HepG2 (cell line): ENCODE data around the gene STK25. TPM values are rescaled to one million over a fixed set of nuclear protein-coding genes. Genes with fewer than 3 reads are reported as not detected.

Experiments used
- AGO1 ChIP-seq: fragments of 200-400 bp; formaldehyde crosslinking; IDR thresholded peaks from 2 replicates; pipeline ENCODE4 v1.6.1; 2017; ENCODE audit warnings: mild to moderate bottlenecking, low read depth, low read length, moderate library complexity; ENCODE audit not compliant: poor library complexity, severe bottlenecking
- CBX1 ChIP-seq: IDR thresholded peaks from one replicate; pipeline ENCODE4 v1.6.1; 2016; ENCODE audit warnings: antibody characterized with exemption, low read depth
- PHB2 ChIP-seq: fragments of 450-650 bp; IDR thresholded peaks from 2 replicates; pipeline ENCODE4 v1.6.1; 2018; ENCODE audit not compliant: partially characterized antibody
- POGK ChIP-seq: sonication (generic); formaldehyde crosslinking; conservative IDR thresholded peaks from 2 replicates; pipeline ENCODE4 v1.8.0; 2022; ENCODE audit warnings: mild to moderate bottlenecking, moderate library complexity, missing genetic modification reagents
- RAD51 ChIP-seq: fragments of 450-650 bp; IDR thresholded peaks from 2 replicates; pipeline ENCODE4 v1.6.1; 2016; ENCODE audit warnings: borderline replicate concordance
- SATB2 ChIP-seq: sonication (generic); formaldehyde crosslinking; IDR thresholded peaks from 2 replicates; pipeline ENCODE4 v1.5.0; 2020; ENCODE audit warnings: missing genetic modification reagents
- SUZ12 ChIP-seq: fragments of 150-350 bp; IDR thresholded peaks from 2 replicates; pipeline ENCODE4 v1.6.1; 2014; ENCODE audit warnings: low read depth, low read length
- TEF ChIP-seq: sonication (generic); formaldehyde crosslinking; IDR thresholded peaks from 2 replicates; pipeline ENCODE4 v1.5.0; 2020; ENCODE audit warnings: missing genetic modification reagents
- ZBTB21 ChIP-seq: sonication (generic); formaldehyde crosslinking; IDR thresholded peaks from 2 replicates; pipeline ENCODE4 v1.4.0; 2020; ENCODE audit warnings: missing genetic modification reagents
- ZFAT ChIP-seq: sonication (generic); formaldehyde crosslinking; conservative IDR thresholded peaks from 2 replicates; pipeline ENCODE4 v1.8.1; 2023; ENCODE audit warnings: missing genetic modification reagents, inconsistent platforms
- ZFY ChIP-seq: sonication (generic); formaldehyde crosslinking; IDR thresholded peaks from 2 replicates; pipeline ENCODE4 v1.4.0; 2020; ENCODE audit warnings: missing genetic modification reagents
- ZNF225 ChIP-seq: sonication (generic); formaldehyde crosslinking; IDR thresholded peaks from 2 replicates; pipeline ENCODE4 v1.4.0; 2020; ENCODE audit warnings: mild to moderate bottlenecking, missing genetic modification reagents
- ZNF274 ChIP-seq: sonication (generic); formaldehyde crosslinking; IDR thresholded peaks from 2 replicates; pipeline ENCODE4 v1.5.1; 2020; ENCODE audit warnings: mild to moderate bottlenecking, missing genetic modification reagents
- ZNF280D ChIP-seq: sonication (generic); formaldehyde crosslinking; IDR thresholded peaks from 2 replicates; pipeline ENCODE4 v1.5.1; 2020; ENCODE audit warnings: mild to moderate bottlenecking, missing genetic modification reagents
- ZNF543 ChIP-seq: sonication (generic); formaldehyde crosslinking; IDR thresholded peaks from 2 replicates; pipeline ENCODE4 v1.4.0; 2020; ENCODE audit warnings: mild to moderate bottlenecking, missing genetic modification reagents
- ZNF619 ChIP-seq: sonication (generic); formaldehyde crosslinking; IDR thresholded peaks from 2 replicates; pipeline ENCODE4 v1.4.0; 2020; ENCODE audit warnings: mild to moderate bottlenecking, missing genetic modification reagents
- ZNF646 ChIP-seq: sonication (generic); formaldehyde crosslinking; IDR thresholded peaks from 2 replicates; pipeline ENCODE4 v1.9.0; 2021; ENCODE audit warnings: mild to moderate bottlenecking, missing genetic modification reagents
- polyA plus RNA-seq, 8 experiments: library from polyadenylated mRNA; depleted of rRNA in 3 of 8; stranded (reverse) in 7 of 8; unstranded in 1 of 8; fragments of >200 nt; fragmentation: Illumina TruSeq in 4 of 8; extraction: Trizol in 4 of 8; gene quantifications; 2 replicates each; pipeline versions ENCODE4 v1.2.1 to v1.2.3, GENCODE V29; 2011 to 2016; ENCODE audit warnings: low read depth in 4 of 8, missing spikeins in 1 of 8, mixed read lengths in 1 of 8; ENCODE audit not compliant: insufficient read depth in 1 of 8
- total RNA-seq, 5 experiments: library from RNA; depleted of rRNA; stranded (reverse); fragments of >200 nt; fragmentation: Illumina TruSeq; extraction: Trizol; gene quantifications; 2 replicates each; pipeline ENCODE4 v1.2.3, GENCODE V29; 2016; ENCODE audit warnings: low read depth in 1 of 5

The STK25 gene
- total and polyA plus RNA-seq, 2 of the 13 experiments (the other 11 are each of a cell fraction or from before 2014, with no cell fraction given) = 177 to 481 TPM

GRCh38 chr2:241508240-241509154 lies at the start of gene STK25 (continued):
- TF ChIP-seq TEF (peak; percentile 86), ZBTB21 (CRISPR knock-in tag) (no peak; the same call in 1 of the 2 replicates), RAD51 (no peak; the same call in 1 of the 2 replicates), PHB2 (no peak), ZNF646 (CRISPR knock-in tag) (no peak; the same call in 1 of the 2 replicates), AGO1 (peak; percentile 62), POGK (CRISPR knock-in tag) (peak; percentile 98), ZNF619 (CRISPR knock-in tag) (peak; percentile 96), ZFAT (peak; percentile 74; the same call in 1 of the 2 replicates), ZNF280D (CRISPR knock-in tag) (no peak; the same call in 1 of the 2 replicates), ZFY (CRISPR knock-in tag) (peak; percentile 95), ZNF543 (peak; percentile 98), ZNF274 (CRISPR knock-in tag) (peak; percentile 99), SATB2 (peak; percentile 95), ZNF225 (CRISPR knock-in tag) (peak; percentile 97), SUZ12 (peak; percentile 98), CBX1 (peak; percentile 59)
